GM10847 (cell line): ENCODE results near the gene NPAS3.

ENCODE experiments used
- POLR2A ChIP-seq: IDR thresholded peaks from 2 replicates; pipeline ENCODE4 v1.6.1; 2011; ENCODE audit not compliant: insufficient read length; ENCODE audit errors: extremely low read depth

Gene NPAS3

DNA sequence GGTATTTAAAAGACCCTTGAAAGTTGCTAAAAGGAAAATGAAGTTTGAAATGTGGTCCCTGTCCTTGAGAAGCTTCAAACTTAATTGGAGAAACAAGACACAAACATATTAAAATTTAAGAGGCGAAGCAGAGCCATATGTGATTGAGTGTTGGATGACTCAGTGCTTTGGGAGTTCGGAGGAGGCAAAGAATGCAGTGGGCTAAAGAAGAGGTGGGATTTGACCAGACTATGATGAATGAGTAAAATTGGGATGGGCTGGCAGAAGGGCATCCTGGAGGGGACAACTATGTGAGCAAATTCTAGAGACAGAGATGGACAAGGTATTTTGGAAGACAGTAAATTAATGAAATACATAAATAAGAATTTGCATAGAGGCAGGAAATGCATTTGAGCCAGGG is 653.6 kb downstream of the NPAS3 start:
- no peak for TF ChIP-seq POLR2A

GRCh38 chr14:33596211-33597080 is 657.8 kb downstream of the NPAS3 start:
- no peak for TF ChIP-seq POLR2A

- no peak for TF ChIP-seq POLR2A
Observed at GRCh38 chr14:33598582-33598981, 659.9 kb downstream of the NPAS3 start.

- TF ChIP-seq POLR2A = no peak
Observed at GRCh38 chr14:33602396-33602795, 663.7 kb downstream of the NPAS3 start.

DNA sequence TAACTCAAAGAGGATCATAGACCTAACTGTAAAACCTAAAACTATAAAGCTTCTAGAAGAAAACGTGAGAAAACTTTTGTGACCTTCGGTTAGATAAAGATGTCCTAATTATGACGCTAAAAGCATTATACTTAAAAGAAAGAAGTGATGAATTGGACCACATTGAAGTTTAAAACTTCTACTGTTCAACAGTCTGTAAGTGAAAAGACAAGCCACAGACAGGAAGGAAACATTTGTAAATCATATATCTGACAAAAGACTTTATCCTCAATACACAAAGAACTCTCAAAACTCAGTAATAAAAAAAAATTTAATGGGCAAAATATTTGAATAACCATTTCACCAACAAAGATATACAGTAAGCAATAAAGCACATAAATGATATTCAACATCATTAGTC is 667.9 kb downstream of the NPAS3 start:
- no peak for TF ChIP-seq POLR2A

DNA sequence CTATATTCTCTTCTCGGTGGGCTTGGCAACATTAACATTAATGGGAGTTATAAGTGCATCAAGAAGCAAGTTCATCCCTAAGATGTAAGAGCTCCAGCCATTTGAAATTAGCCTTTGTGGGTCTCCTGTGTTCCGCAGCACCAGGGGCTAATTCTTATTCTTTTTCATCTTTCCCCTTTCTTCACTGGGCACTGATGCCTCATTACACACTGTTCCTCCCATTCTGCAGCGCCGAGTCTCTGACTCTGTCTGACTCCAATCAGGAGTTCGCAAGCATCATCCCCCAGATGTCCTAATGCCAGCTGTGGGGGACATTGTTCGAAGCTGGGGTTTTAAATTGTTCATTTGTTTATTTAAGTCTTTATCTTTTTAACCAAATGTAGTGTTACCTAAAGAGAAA is 670.9 kb downstream of the NPAS3 start:
- no peak for TF ChIP-seq POLR2A

DNA sequence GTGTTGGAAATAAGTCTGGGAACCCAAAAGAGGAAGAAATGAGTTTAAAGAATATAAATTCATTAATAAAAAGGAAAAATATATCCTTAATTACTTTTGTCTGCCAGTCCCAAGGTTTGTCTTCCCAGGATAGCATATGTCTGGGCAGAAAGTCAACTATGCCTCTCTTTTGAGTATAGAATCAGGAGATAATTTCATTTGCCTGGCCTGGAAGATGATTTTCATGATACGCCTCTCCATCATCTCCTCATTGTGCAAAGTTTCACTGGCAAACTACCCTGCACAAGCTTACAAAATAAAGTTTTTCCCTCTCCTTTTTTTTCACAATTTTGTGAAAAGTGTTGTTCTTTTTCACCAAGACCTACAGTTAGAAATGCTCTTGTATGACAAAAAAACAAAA is 671.4 kb downstream of the NPAS3 start:
- no peak for TF ChIP-seq POLR2A

DNA sequence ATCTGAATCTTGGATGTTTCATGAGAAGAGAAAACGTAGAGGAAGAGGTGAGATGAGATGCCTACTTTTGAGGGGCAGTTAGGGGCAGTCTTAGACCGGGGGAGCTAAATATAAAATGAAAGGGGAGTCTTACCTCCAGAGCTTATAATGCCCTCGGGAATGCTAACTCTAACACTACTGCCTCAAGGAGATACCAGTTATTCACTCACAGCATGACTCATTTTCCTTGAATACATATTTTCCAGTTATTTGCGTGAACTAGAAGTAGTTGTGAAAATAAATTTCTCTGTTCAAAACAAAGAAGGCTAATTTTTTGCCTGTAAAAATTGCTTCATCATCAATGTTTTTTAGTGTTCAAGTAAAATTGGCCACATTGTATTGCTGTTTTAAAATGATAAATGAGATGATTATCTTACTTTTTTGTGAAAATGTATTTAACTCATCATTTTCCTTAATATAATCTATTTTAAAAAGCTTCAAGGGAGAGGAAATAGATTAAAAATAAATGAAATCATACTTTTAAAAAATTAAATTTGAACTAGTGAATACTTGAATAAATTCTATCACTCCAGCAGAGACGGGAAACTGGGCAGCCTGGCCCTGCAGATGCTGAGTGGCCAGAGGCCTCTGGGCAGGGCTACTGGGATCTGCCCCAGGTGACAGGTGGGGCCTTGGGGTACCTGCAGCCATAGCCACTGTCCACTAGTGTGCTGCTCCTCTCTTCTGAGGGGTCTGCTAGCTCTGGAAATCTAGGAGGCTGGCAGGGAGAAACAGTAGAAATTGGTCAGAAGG is 672.9 kb downstream of the NPAS3 start:
- no peak for TF ChIP-seq POLR2A

DNA sequence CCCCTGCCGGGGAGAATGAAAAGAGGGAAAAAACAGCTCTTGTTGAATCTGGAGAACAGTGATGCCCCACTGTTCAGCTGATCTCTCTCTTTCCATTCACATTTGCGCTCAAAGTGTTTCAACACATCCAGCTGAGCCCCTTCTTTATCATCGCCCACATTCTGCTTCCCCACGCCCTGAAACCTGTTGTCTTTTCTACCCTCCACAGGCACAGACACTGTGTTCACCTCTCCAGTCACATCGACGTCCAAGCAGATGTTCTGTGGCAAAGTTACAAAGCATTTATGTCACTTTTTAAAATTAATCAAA is 673.5 kb downstream of the NPAS3 start:
- no peak for TF ChIP-seq POLR2A

GRCh38 chr14:33617154-33617553 is 678.5 kb downstream of the NPAS3 start:
- no peak for TF ChIP-seq POLR2A

GRCh38 chr14:33618361-33619105 is 679.9 kb downstream of the NPAS3 start:
- no peak for TF ChIP-seq POLR2A

- no peak for TF ChIP-seq POLR2A
Observed at GRCh38 chr14:33622496-33622895, 683.8 kb downstream of the NPAS3 start.

DNA sequence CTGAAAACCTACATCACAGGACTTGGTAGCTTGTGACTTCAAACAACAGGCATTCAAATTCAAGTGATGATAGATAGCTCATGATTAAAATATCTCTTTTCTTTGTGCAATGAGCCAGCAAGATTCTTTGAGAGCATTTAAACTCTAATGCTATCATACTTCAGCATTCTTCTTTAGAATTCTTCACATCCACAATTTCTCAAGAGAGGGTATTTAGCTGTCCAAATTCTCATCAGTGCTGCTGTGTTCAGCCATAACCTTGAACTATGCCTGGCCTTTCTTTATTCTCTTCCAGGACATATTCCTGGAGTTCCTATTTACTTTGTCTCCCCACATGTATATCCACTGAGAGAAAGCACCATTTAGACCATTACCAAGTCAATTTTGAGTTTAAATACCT is 691.1 kb downstream of the NPAS3 start:
- no peak for TF ChIP-seq POLR2A

DNA sequence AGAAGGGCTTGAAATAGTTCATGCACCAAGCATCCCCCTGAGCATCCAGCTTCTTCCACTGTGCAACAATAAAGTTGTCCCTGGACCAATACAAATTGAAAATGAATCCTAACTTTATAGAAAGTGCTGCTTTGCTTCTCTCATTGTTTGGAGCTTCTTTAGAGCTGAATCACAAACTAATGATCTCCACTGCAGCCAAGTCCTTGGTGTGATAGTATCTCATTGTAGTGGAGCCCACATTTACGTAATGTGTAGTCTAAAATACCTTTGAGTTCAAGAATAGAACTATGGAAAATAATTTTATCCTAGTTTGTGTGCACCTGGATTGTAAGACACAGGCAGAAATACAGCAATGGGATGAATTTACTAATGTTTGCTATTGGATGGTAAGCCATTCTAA is 692.3 kb downstream of the NPAS3 start:
- TF ChIP-seq POLR2A = no peak

GRCh38 chr14:33631441-33631840 is 692.8 kb downstream of the NPAS3 start:
- TF ChIP-seq POLR2A = no peak

- no peak for TF ChIP-seq POLR2A
Observed at GRCh38 chr14:33634631-33635030, 696.0 kb downstream of the NPAS3 start.
